ENCODE results near the gene SRGAP1. TPM values are rescaled to one million over a fixed set of nuclear protein-coding genes. Genes with fewer than 3 reads are reported as not detected.

The SRGAP1 gene
- total and polyA plus RNA-seq, 2 experiments from 2014 or later, result 9.2 to 10.8 TPM

DNA sequence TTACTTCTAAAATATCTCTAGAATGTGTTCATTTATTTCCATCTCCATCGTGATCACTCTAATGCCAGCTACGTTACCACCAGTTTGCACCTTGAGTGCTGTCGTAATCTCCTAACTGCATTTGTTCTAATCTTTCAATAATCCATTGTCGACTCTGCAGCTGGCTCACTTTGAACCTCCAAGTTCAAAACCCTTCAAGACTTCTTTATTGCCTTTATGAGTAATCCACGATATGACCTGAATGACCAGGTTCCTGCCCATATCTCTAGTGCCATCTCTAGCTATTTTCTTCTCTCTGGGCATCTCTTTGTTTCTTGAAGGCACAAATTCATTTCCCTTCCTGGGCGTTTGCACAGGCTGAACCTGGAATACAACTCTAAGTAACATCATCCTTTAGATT lies 76.7 kb downstream of the SRGAP1 start:
- TF ChIP-seq, protein P1, sequence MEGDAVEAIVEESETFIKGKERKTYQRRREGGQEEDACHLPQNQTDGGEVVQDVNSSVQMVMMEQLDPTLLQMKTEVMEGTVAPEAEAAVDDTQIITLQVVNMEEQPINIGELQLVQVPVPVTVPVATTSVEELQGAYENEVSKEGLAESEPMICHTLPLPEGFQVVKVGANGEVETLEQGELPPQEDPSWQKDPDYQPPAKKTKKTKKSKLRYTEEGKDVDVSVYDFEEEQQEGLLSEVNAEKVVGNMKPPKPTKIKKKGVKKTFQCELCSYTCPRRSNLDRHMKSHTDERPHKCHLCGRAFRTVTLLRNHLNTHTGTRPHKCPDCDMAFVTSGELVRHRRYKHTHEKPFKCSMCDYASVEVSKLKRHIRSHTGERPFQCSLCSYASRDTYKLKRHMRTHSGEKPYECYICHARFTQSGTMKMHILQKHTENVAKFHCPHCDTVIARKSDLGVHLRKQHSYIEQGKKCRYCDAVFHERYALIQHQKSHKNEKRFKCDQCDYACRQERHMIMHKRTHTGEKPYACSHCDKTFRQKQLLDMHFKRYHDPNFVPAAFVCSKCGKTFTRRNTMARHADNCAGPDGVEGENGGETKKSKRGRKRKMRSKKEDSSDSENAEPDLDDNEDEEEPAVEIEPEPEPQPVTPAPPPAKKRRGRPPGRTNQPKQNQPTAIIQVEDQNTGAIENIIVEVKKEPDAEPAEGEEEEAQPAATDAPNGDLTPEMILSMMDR (IDR thresholded peaks at IDR 0.05; ENCODE audit: poor library complexity), result no peak
- TF ChIP-seq EZH2phosphoT487 (IDR thresholded peaks at IDR 0.05; ENCODE audit: low read depth, severe bottlenecking, unreplicated experiment) (no peak), EZH2 (IDR thresholded peaks at IDR 0.05; ENCODE audit: borderline replicate concordance) (no peak)
- H3K27ac ChIP-seq, result no peak overlapping the region
- no peak overlapping the region for H3K4me2 ChIP-seq
- no peak for DNase-seq (ENCODE audit: low spot score)
- peaks cover 73% of the 10 kb centered on the region for H3K79me2 ChIP-seq
- no peak overlapping the region for H2AFZ ChIP-seq
- H3K27me3 ChIP-seq, result no peaks in the 10 kb centered on the region
- no peaks in the 10 kb centered on the region for H3K9me2 ChIP-seq (replicated peaks; ENCODE audit: insufficient read depth)
- H3K9me3 ChIP-seq (ENCODE audit: low read depth), result no peaks in the 10 kb centered on the region
- H3K36me3 ChIP-seq (replicated peaks; ENCODE audit: insufficient read depth, low read depth), result no peaks in the 10 kb centered on the region
- H4K20me1 ChIP-seq (ENCODE audit: insufficient read depth, poor library complexity, severe bottlenecking), result no peaks in the 10 kb centered on the region
- H3K4me1 ChIP-seq (ENCODE audit: insufficient read depth), result peaks cover 35% of the 10 kb centered on the region
- 83% methylated on average over 6 of the region's 6 CpGs for WGBS (ENCODE audit: low lambda C conversion rate, missing lambda C conversion rate)
- no peak overlapping the region for H3K4me3 ChIP-seq

DNA sequence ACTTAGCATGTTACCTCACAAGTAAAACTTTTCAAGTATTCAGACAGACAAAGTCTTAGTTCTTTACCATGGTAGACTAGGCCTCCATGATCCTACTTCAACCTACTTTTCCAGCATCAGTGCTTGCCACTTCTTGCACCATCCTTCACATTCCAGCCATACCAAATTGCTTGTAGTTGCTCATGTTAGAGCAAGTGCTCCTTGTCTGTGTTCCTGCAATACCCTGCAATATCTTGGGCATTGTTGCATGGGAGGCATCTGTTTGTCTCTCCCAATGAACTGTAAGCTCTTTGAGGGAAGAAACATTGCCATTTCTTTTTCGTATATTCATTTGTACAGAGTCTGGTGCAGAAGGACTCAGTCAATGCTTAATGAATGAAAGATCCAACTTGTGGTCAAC lies 78.0 kb downstream of the SRGAP1 start:
- no peak for DNase-seq (ENCODE audit: low spot score)
- Histone ChIP-seq H3K36me3 (replicated peaks; ENCODE audit: insufficient read depth, low read depth) (no peaks in the 10 kb centered on the region), H3K27ac (no peak overlapping the region), H3K4me2 (no peak overlapping the region), H3K4me3 (no peak overlapping the region), H4K20me1 (ENCODE audit: insufficient read depth, poor library complexity, severe bottlenecking) (no peaks in the 10 kb centered on the region), H3K9me2 (replicated peaks; ENCODE audit: insufficient read depth) (no peaks in the 10 kb centered on the region), H3K9me3 (ENCODE audit: low read depth) (no peaks in the 10 kb centered on the region), H3K27me3 (no peaks in the 10 kb centered on the region), H3K4me1 (ENCODE audit: insufficient read depth) (peaks cover 21% of the 10 kb centered on the region), H2AFZ (no peak overlapping the region), H3K79me2 (peaks cover 64% of the 10 kb centered on the region)
- TF ChIP-seq EZH2 (IDR thresholded peaks at IDR 0.05; ENCODE audit: borderline replicate concordance), result no peak
- no peak for TF ChIP-seq EZH2phosphoT487 (IDR thresholded peaks at IDR 0.05; ENCODE audit: low read depth, severe bottlenecking, unreplicated experiment)
- TF ChIP-seq, protein P1 (IDR thresholded peaks at IDR 0.05; ENCODE audit: poor library complexity), result no peak
- 86% methylated on average over 1 of the region's 1 CpG for WGBS (ENCODE audit: low lambda C conversion rate, missing lambda C conversion rate)

DNA sequence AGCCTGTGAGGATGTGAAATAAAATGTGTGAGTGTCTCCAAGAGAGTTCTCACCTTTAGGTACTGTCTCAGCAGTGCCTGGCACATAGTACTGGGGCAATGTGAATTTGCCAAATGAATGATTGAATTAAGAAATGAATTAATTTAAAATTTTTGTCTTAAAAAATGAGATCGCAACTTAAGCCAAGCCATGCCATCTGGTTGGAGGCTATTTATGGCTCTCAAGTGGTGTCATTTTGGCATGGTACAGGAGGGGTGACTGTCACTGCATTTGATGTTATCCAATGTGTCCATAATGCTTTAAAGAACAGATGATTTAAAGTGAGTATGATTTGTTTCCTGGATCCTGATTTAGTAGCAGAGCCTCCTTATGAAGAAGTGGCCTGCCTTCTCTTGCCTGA lies 80.3 kb downstream of the SRGAP1 start:
- Histone ChIP-seq H3K4me3 (no peak overlapping the region), H2AFZ (no peak overlapping the region), H3K27me3 (no peaks in the 10 kb centered on the region), H3K79me2 (peaks cover 73% of the 10 kb centered on the region), H3K36me3 (replicated peaks; ENCODE audit: insufficient read depth, low read depth) (no peaks in the 10 kb centered on the region), H4K20me1 (ENCODE audit: insufficient read depth, poor library complexity, severe bottlenecking) (no peaks in the 10 kb centered on the region), H3K4me2 (no peak overlapping the region), H3K9me2 (replicated peaks; ENCODE audit: insufficient read depth) (no peaks in the 10 kb centered on the region), H3K27ac (no peak overlapping the region), H3K9me3 (ENCODE audit: low read depth) (no peaks in the 10 kb centered on the region), H3K4me1 (ENCODE audit: insufficient read depth) (peaks cover 2% of the 10 kb centered on the region)
- WGBS (ENCODE audit: low lambda C conversion rate, missing lambda C conversion rate), result 100% methylated on average over 1 of the region's 1 CpG
- DNase-seq (ENCODE audit: low spot score), result no peak
- no peak for TF ChIP-seq EZH2phosphoT487 (IDR thresholded peaks at IDR 0.05; ENCODE audit: low read depth, severe bottlenecking, unreplicated experiment)
- TF ChIP-seq, protein P1 (IDR thresholded peaks at IDR 0.05; ENCODE audit: poor library complexity), result no peak
- TF ChIP-seq EZH2 (IDR thresholded peaks at IDR 0.05; ENCODE audit: borderline replicate concordance), result no peak

DNA sequence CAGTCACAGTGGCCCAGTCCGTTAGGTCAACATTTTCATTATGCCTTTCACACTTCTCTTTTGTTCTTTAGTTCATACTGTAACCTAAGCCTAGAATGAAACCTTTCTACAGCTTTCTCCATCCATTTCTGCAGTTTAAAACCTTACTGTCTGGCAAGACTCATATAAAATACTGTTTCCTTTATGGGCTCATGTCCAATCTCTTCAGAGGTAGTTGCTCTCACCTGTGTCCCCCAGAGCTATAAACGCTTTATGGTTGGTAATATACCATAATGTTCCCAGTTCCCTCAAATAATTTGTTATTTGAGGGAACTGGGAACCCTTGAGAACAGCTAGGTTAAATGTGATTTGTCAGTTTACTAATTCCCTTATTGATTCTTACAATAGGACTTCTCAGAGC lies 83.0 kb downstream of the SRGAP1 start:
- no peaks in the 10 kb centered on the region for H3K9me3 ChIP-seq (ENCODE audit: low read depth)
- peaks cover 60% of the 10 kb centered on the region for H3K79me2 ChIP-seq
- 96% methylated on average over 2 of the region's 2 CpGs for WGBS (ENCODE audit: low lambda C conversion rate, missing lambda C conversion rate)

More for the DNA sequence above, 83.0 kb downstream of the SRGAP1 start:
- Histone ChIP-seq H3K27me3 (no peaks in the 10 kb centered on the region), H3K9me2 (replicated peaks; ENCODE audit: insufficient read depth) (no peaks in the 10 kb centered on the region), H2AFZ (no peak overlapping the region), H3K4me3 (no peak overlapping the region), H3K4me2 (no peak overlapping the region), H3K4me1 (ENCODE audit: insufficient read depth) (no peaks in the 10 kb centered on the region), H4K20me1 (ENCODE audit: insufficient read depth, poor library complexity, severe bottlenecking) (no peaks in the 10 kb centered on the region), H3K27ac (no peak overlapping the region), H3K36me3 (replicated peaks; ENCODE audit: insufficient read depth, low read depth) (no peaks in the 10 kb centered on the region)
- DNase-seq (ENCODE audit: low spot score), result no peak
- TF ChIP-seq, protein P1 (IDR thresholded peaks at IDR 0.05; ENCODE audit: poor library complexity), result no peak
- no peak for TF ChIP-seq EZH2phosphoT487 (IDR thresholded peaks at IDR 0.05; ENCODE audit: low read depth, severe bottlenecking, unreplicated experiment)
- no peak for TF ChIP-seq EZH2 (IDR thresholded peaks at IDR 0.05; ENCODE audit: borderline replicate concordance)
